Stomach smooth muscle (tissue), 2 donors: ENCODE measurements around the gene WDR20.

ENCODE experiments used
- H3K27ac ChIP-seq: one replicate; pipeline ENCODE4 v1.7.0; 2013; ENCODE audit warnings: mild to moderate bottlenecking, low read length, inconsistent platforms
- H3K27me3 ChIP-seq, 2 donors: one replicate each; pipeline ENCODE4 v1.7.0; 2013; ENCODE audit warnings: low read length in 2 of 2; ENCODE audit not compliant: insufficient read depth in 2 of 2, control insufficient read depth in 1 of 2
- H3K36me3 ChIP-seq, 2 donors: one replicate each; pipeline ENCODE4 v1.7.0; 2013; ENCODE audit warnings: low read length in 2 of 2; ENCODE audit not compliant: control insufficient read depth in 2 of 2, insufficient read depth in 2 of 2
- H3K4me1 ChIP-seq: one replicate; pipeline ENCODE4 v1.7.0; 2013; ENCODE audit warnings: low read length; ENCODE audit not compliant: control insufficient read depth, insufficient read depth
- H3K4me3 ChIP-seq, 2 donors: one replicate each; pipeline ENCODE4 v1.7.0; 2013; ENCODE audit warnings: low read length in 2 of 2
- H3K9ac ChIP-seq, 2 donors: one replicate each; pipeline ENCODE4 v1.7.0; 2013; ENCODE audit warnings: low read length in 2 of 2, mild to moderate bottlenecking in 1 of 2
- H3K9me3 ChIP-seq, 2 donors: one replicate each; pipeline ENCODE4 v1.7.0; 2013; ENCODE audit warnings: low read length in 2 of 2; ENCODE audit not compliant: control insufficient read depth in 2 of 2
- donor health status: healthy.
- donor health status: Pancreatic carcinoma.

The WDR20 gene

GRCh38 chr14:102217987-102218421 is 78.3 kb downstream of the WDR20 start:
- peaks cover 0 to 5% of the 10 kb centered on the region in 2 donors for H3K36me3 ChIP-seq
- H3K27ac ChIP-seq = no peak overlapping the region
- H3K9ac ChIP-seq = no peak overlapping the region

DNA sequence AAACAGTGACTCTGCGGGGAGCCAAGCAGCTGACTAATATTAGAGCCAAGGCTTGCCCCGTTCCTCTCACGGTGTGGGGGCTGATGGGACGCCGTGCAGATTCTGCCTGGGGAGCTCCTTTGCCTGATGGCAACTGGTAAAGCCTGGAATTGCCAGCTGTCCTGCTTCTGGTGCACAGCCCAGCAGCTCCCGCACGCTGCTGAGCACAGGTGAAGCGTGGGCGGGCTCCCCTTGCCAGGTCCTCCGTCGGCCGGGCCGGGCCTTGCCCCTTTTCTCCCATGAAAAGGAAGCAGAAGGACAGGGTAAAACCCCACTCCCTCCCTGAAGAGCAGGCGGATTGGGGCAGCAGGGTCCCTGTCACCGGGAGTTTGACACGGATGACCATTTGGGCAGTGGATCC is 79.0 kb downstream of the WDR20 start:
- H3K4me1 ChIP-seq = peaks cover 15% of the 10 kb centered on the region
- no peaks in the 10 kb centered on the region for H3K27me3 ChIP-seq
- no peak overlapping the region for H3K9ac ChIP-seq
- H3K9me3 ChIP-seq = no peaks in the 10 kb centered on the region
- peaks cover 0 to 5% of the 10 kb centered on the region in 2 donors for H3K36me3 ChIP-seq
- no peak overlapping the region for H3K4me3 ChIP-seq
- no peak overlapping the region for H3K27ac ChIP-seq

More at GRCh38 chr14:102217987-102218421, 78.3 kb downstream of the WDR20 start:
- H3K4me1 ChIP-seq = peaks cover 15% of the 10 kb centered on the region
- H3K4me3 ChIP-seq = no peak overlapping the region
- H3K27me3 ChIP-seq = no peaks in the 10 kb centered on the region
- no peaks in the 10 kb centered on the region for H3K9me3 ChIP-seq

GRCh38 chr14:102219316-102219715 is 79.6 kb downstream of the WDR20 start:
- H3K27ac ChIP-seq = no peak overlapping the region
- no peaks in the 10 kb centered on the region for H3K9me3 ChIP-seq
- peaks cover 15% of the 10 kb centered on the region for H3K4me1 ChIP-seq
- no peaks in the 10 kb centered on the region for H3K27me3 ChIP-seq
- peaks cover 0 to 5% of the 10 kb centered on the region in 2 donors for H3K36me3 ChIP-seq
- H3K4me3 ChIP-seq = no peak overlapping the region
- no peak overlapping the region for H3K9ac ChIP-seq

DNA sequence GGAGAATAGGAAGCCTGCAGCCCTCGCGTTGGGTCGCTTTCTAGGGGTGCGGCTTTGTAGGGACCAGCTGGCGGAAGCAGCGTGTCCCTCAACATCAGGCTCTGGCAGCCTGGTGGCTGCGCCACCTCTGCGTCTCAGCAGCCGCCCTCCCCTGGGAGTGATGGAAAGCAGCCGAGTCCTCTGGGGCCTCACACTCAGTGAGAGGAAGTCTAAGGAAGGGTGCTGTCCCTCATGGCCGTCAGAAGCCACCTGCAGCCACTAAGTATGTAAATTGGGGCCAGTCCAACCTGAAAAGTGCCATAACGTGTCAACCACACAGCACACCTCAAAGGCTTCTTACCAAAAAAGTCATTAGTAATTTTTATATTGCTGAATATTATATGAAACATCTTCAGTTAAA is 80.3 kb downstream of the WDR20 start:
- no peaks in the 10 kb centered on the region for H3K9me3 ChIP-seq
- H3K27ac ChIP-seq = no peak overlapping the region
- no peak overlapping the region for H3K9ac ChIP-seq
- H3K36me3 ChIP-seq = peaks cover 0 to 5% of the 10 kb centered on the region in 2 donors
- no peaks in the 10 kb centered on the region for H3K27me3 ChIP-seq
- no peak overlapping the region for H3K4me3 ChIP-seq
- peaks cover 11% of the 10 kb centered on the region for H3K4me1 ChIP-seq

GRCh38 chr14:102221026-102221425 is 81.3 kb downstream of the WDR20 start:
- Histone ChIP-seq H3K27me3 (no peaks in the 10 kb centered on the region), H3K27ac (no peak overlapping the region), H3K9ac (no peak overlapping the region), H3K9me3 (no peaks in the 10 kb centered on the region), H3K36me3 (peaks cover 0 to 5% of the 10 kb centered on the region in 2 donors), H3K4me1 (peaks cover under 1% of the 10 kb centered on the region), H3K4me3 (no peak overlapping the region)

DNA sequence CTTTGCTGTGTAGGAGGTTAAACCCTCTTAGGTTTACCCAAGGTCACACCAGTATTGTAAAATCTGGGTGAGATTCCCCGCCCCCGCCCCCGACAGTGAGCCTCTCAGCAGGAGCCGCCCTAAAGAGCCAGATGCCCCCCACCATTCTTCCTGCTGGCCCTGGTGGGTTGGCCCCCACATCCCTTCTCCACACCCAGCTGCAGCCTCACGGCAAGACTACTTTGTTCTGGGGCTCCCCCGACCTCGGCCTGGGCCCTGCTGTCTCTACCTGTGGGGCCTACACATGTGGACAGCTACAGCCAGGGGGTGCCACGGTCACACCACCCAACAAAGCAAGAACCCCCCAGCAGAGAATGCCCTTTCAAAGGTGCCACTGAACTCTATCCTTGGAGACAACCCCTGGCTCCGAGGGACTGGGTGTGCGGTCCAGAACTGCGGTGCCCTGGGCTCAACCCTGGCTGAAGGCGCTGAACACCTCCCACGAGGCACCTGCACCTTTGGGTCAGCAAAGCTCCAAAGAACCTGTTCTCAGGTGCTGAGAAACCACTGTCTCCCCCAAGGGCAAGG is 82.4 kb downstream of the WDR20 start:
- Histone ChIP-seq H3K27ac (no peak overlapping the region), H3K4me1 (no peaks in the 10 kb centered on the region), H3K36me3 (peaks cover 0 to 5% of the 10 kb centered on the region in 2 donors), H3K4me3 (no peak overlapping the region), H3K27me3 (no peaks in the 10 kb centered on the region), H3K9ac (no peak overlapping the region), H3K9me3 (no peaks in the 10 kb centered on the region)

- Histone ChIP-seq H3K4me1 (no peaks in the 10 kb centered on the region), H3K9ac (no peak overlapping the region), H3K27me3 (no peaks in the 10 kb centered on the region), H3K27ac (no peak overlapping the region), H3K36me3 (peaks cover 0 to 5% of the 10 kb centered on the region in 2 donors), H3K4me3 (no peak overlapping the region), H3K9me3 (no peaks in the 10 kb centered on the region)
Measured at GRCh38 chr14:102222751-102223150, 83.1 kb downstream of the WDR20 start.

DNA sequence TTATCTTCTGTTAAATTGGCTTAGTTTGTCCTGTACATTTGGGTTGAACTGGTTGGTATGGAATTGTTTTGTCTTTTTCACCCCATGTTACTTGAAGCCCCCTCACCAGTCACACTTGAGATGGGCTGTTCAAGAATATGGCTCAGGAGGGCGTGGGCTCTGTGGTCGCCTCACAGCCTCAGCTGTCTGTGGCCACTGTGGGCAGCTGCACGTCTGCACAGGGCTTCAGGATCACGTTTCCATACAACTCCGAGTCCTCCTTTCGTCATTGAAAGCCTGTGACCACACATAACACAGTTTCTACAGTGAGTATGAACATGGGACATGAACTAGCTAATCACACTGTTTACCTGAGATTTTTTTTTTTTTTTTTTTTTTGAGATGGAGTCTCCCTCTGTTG is 84.0 kb downstream of the WDR20 start:
- Histone ChIP-seq H3K36me3 (peaks cover 0 to 5% of the 10 kb centered on the region in 2 donors), H3K9me3 (no peaks in the 10 kb centered on the region), H3K4me1 (no peaks in the 10 kb centered on the region), H3K9ac (no peak overlapping the region), H3K27ac (no peak overlapping the region), H3K4me3 (no peak overlapping the region), H3K27me3 (no peaks in the 10 kb centered on the region)

- no peaks in the 10 kb centered on the region for H3K9me3 ChIP-seq
- H3K4me1 ChIP-seq = no peaks in the 10 kb centered on the region
- peaks cover 0 to 11% of the 10 kb centered on the region in 2 donors for H3K36me3 ChIP-seq
- H3K4me3 ChIP-seq = no peak overlapping the region
- no peak overlapping the region for H3K9ac ChIP-seq
- H3K27me3 ChIP-seq = no peaks in the 10 kb centered on the region
- H3K27ac ChIP-seq = no peak overlapping the region
Measured at GRCh38 chr14:102225386-102225785, 85.7 kb downstream of the WDR20 start.

GRCh38 chr14:102225936-102226335 is 86.2 kb downstream of the WDR20 start:
- Histone ChIP-seq H3K4me1 (no peaks in the 10 kb centered on the region), H3K9ac (no peak overlapping the region), H3K9me3 (no peaks in the 10 kb centered on the region), H3K27me3 (no peaks in the 10 kb centered on the region), H3K36me3 (peaks cover 0 to 13% of the 10 kb centered on the region in 2 donors), H3K27ac (no peak overlapping the region), H3K4me3 (no peak overlapping the region)

- H3K4me3 ChIP-seq = no peak overlapping the region
- H3K9ac ChIP-seq = no peak overlapping the region
- no peaks in the 10 kb centered on the region for H3K4me1 ChIP-seq
- no peak overlapping the region for H3K27ac ChIP-seq
- peaks cover 0 to 17% of the 10 kb centered on the region in 2 donors for H3K36me3 ChIP-seq
- no peaks in the 10 kb centered on the region for H3K27me3 ChIP-seq
- H3K9me3 ChIP-seq = no peaks in the 10 kb centered on the region
Measured at GRCh38 chr14:102226356-102227125, 86.8 kb downstream of the WDR20 start.
